SK-N-SH (cell line): Measurements from ENCODE around the gene PRDM15.

ENCODE experiments used
- CHD2 ChIP-seq: fragments of 150-350 bp; IDR thresholded peaks from 2 replicates; pipeline ENCODE4 v1.6.1; 2018; ENCODE audit warnings: low read length; ENCODE audit not compliant: partially characterized antibody
- ELF1 ChIP-seq: IDR thresholded peaks from 2 replicates; pipeline ENCODE4 v1.4.0; 2012
- EP300 ChIP-seq, 2 experiments: IDR thresholded peaks; 2 replicates each; pipeline versions ENCODE4 v1.4.0 to v1.6.1; 2012; ENCODE audit warnings: borderline replicate concordance in 1 of 2, low read depth in 1 of 2, low read length in 1 of 2
- FOXM1 ChIP-seq: IDR thresholded peaks from 2 replicates; pipeline ENCODE4 v1.4.0; 2012; ENCODE audit warnings: low read depth, mild to moderate bottlenecking
- GATA2 ChIP-seq: sonication (generic); formaldehyde crosslinking; IDR thresholded peaks from 2 replicates; pipeline ENCODE4 v1.5.0; 2020; ENCODE audit warnings: mild to moderate bottlenecking, missing genetic modification reagents
- MXI1 ChIP-seq: IDR thresholded peaks from 2 replicates; pipeline ENCODE4 v1.6.1; 2012; ENCODE audit warnings: mild to moderate bottlenecking, low read depth, low read length, improper control_type of control experiment
- POLR2AphosphoS5 ChIP-seq: IDR thresholded peaks from 2 replicates; pipeline ENCODE4 v1.6.1; 2012; ENCODE audit warnings: low read depth, low read length
- RAD21 ChIP-seq: IDR thresholded peaks from 2 replicates; pipeline ENCODE4 v1.6.1; 2012; ENCODE audit warnings: mild to moderate bottlenecking, low read length
- RCOR1 ChIP-seq: fragments of 150-350 bp; IDR thresholded peaks from 2 replicates; pipeline ENCODE4 v1.6.1; 2017; ENCODE audit warnings: antibody characterized with exemption, low read length
- SIN3A ChIP-seq: IDR thresholded peaks from 2 replicates; pipeline ENCODE4 v1.6.1; 2012; ENCODE audit warnings: low read depth, mild to moderate bottlenecking, low read length, moderate library complexity, borderline replicate concordance
- TEAD4 ChIP-seq: IDR thresholded peaks from 2 replicates; pipeline ENCODE4 v1.4.0; 2012; ENCODE audit warnings: mild to moderate bottlenecking, borderline replicate concordance; ENCODE audit not compliant: insufficient read depth
- ZBTB33 ChIP-seq: IDR thresholded peaks from 2 replicates; pipeline ENCODE4 v1.4.0; 2012; ENCODE audit warnings: low read depth, borderline replicate concordance
- TF ChIP-seq, protein P1 (sequence below): fragments of 200-600 bp; sonication (generic); IDR thresholded peaks from 2 replicates; pipeline ENCODE4 v1.6.1; 2017; ENCODE audit warnings: antibody characterized with exemption, mild to moderate bottlenecking, moderate library complexity
- TF ChIP-seq, protein P2 (sequence below): IDR thresholded peaks from 2 replicates; pipeline ENCODE4 v1.4.0; 2012; ENCODE audit warnings: low read depth, borderline replicate concordance

GRCh38 chr21:41881051-41881450 lies 1.9 kb upstream of the PRDM15 start:
- TF ChIP-seq MXI1 (no peak), ELF1 (no peak), EP300 (IDR thresholded peaks at IDR 0.05; ENCODE audit: borderline replicate concordance in 1 of 2, low read depth in 1 of 2, low read length in 1 of 2) (no peak), CHD2 (no peak), POLR2AphosphoS5 (no peak), FOXM1 (no peak), TEAD4 (no peak), ZBTB33 (no peak), RAD21 (no peak), RCOR1 (no peak), SIN3A (no peak), GATA2 (CRISPR knock-in tag) (no peak)
- TF ChIP-seq, protein P1, sequence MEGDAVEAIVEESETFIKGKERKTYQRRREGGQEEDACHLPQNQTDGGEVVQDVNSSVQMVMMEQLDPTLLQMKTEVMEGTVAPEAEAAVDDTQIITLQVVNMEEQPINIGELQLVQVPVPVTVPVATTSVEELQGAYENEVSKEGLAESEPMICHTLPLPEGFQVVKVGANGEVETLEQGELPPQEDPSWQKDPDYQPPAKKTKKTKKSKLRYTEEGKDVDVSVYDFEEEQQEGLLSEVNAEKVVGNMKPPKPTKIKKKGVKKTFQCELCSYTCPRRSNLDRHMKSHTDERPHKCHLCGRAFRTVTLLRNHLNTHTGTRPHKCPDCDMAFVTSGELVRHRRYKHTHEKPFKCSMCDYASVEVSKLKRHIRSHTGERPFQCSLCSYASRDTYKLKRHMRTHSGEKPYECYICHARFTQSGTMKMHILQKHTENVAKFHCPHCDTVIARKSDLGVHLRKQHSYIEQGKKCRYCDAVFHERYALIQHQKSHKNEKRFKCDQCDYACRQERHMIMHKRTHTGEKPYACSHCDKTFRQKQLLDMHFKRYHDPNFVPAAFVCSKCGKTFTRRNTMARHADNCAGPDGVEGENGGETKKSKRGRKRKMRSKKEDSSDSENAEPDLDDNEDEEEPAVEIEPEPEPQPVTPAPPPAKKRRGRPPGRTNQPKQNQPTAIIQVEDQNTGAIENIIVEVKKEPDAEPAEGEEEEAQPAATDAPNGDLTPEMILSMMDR = no peak
- TF ChIP-seq, protein P2, sequence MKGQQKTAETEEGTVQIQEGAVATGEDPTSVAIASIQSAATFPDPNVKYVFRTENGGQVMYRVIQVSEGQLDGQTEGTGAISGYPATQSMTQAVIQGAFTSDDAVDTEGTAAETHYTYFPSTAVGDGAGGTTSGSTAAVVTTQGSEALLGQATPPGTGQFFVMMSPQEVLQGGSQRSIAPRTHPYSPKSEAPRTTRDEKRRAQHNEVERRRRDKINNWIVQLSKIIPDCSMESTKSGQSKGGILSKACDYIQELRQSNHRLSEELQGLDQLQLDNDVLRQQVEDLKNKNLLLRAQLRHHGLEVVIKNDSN = no peak
